Measurements from ENCODE around the gene NPB.
A peak's percentile ranks its signal among the peaks of the same experiment; 100 is the strongest.

NPB gene

DNA sequence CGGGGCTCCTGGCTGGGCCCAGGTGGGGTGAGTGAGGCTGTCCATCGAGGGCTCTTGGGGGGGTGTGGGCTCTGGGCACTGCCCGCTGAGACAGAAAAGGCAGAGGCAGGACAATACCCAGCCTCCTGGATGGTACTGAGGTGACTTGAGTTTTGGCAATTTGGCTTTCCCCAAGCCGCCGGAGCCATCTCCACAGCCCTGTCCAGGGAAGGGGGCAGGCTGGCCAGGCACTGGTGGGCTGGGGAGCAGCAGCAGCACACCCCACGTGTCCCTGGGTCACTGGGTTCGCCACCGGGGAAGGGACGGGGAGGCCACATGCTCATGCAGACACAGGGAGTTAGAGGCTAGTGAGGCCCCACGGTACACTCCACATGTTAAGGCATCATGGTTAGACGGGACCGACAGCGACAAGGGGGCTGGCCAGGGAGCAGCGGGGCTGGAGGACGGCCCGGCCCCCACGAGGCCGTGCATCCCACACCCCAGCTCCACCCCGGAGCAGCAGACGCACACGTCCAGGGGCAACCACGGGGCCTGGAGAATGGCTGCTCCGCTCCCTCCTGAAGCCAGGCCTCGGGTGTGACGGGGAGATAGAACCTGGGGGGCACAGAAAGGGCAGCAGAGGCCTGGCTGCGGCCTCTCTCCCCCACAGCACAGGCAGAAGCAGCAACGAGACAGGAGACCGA is 33.9 kb upstream of the NPB start (continued):
- no peak for TF ChIP-seq SP2 (tag by site-specific recombination; IDR thresholded peaks at IDR 0.05)
- no peak for TF ChIP-seq ZFP3 (tag by site-specific recombination; IDR thresholded peaks at IDR 0.05; ENCODE audit: low read depth)
- TF ChIP-seq ZNF138 (tag by site-specific recombination; IDR thresholded peaks at IDR 0.05; ENCODE audit: borderline replicate concordance): no peak
- TF ChIP-seq ZSCAN18 (tag by site-specific recombination; IDR thresholded peaks at IDR 0.05): no peak
- TF ChIP-seq ZNF341 (tag by site-specific recombination; IDR thresholded peaks at IDR 0.05; ENCODE audit: low read depth): no peak
- TF ChIP-seq ZSCAN30 (tag by site-specific recombination; IDR thresholded peaks at IDR 0.05): peak; percentile 31
- no peak; the same call in 1 of the 2 replicates for TF ChIP-seq ZNF146 (tag by site-specific recombination; IDR thresholded peaks at IDR 0.05)
- no peak for TF ChIP-seq ZBTB17 (tag by site-specific recombination; IDR thresholded peaks at IDR 0.05)
- peak; percentile 75 for TF ChIP-seq ZFHX2 (tag by site-specific recombination; conservative IDR thresholded peaks at IDR 0.05)
- TF ChIP-seq ZNF169 (tag by site-specific recombination; IDR thresholded peaks at IDR 0.05): no peak
- TF ChIP-seq ZNF266 (tag by site-specific recombination; IDR thresholded peaks at IDR 0.05; ENCODE audit: low read depth): no peak
- 0 out of 2 replicates have a peak, but pooled peaks have one; percentile 7 for TF ChIP-seq ZBTB6 (tag by site-specific recombination; IDR thresholded peaks at IDR 0.05)
- TF ChIP-seq OVOL3 (tag by site-specific recombination; IDR thresholded peaks at IDR 0.05): no peak; the same call in 1 of the 2 replicates
- no peak for TF ChIP-seq GLI2 (tag by site-specific recombination; IDR thresholded peaks at IDR 0.05; ENCODE audit: borderline replicate concordance, low read depth)
- 0 out of 2 replicates have a peak, but pooled peaks have one; percentile 35 for TF ChIP-seq ZNF2 (tag by site-specific recombination; IDR thresholded peaks at IDR 0.05)
- no peak for TF ChIP-seq ZNF202 (tag by site-specific recombination; IDR thresholded peaks at IDR 0.05; ENCODE audit: borderline replicate concordance)
- TF ChIP-seq, protein P1, sequence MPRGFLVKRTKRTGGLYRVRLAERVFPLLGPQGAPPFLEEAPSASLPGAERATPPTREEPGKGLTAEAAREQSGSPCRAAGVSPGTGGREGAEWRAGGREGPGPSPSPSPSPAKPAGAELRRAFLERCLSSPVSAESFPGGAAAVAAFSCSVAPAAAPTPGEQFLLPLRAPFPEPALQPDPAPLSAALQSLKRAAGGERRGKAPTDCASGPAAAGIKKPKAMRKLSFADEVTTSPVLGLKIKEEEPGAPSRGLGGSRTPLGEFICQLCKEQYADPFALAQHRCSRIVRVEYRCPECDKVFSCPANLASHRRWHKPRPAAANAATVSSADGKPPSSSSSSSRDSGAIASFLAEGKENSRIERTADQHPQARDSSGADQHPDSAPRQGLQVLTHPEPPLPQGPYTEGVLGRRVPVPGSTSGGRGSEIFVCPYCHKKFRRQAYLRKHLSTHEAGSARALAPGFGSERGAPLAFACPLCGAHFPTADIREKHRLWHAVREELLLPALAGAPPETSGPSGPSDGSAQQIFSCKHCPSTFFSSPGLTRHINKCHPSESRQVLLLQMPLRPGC (tag by site-specific recombination; IDR thresholded peaks at IDR 0.05): peak; percentile 31; the same call in 1 of the 2 replicates
- no peak for TF ChIP-seq ZFP69B (tag by site-specific recombination; IDR thresholded peaks at IDR 0.05)
- no peak for TF ChIP-seq TSHZ1 (tag by site-specific recombination; IDR thresholded peaks at IDR 0.05; ENCODE audit: borderline replicate concordance)
- TF ChIP-seq ZNF48 (tag by site-specific recombination; IDR thresholded peaks at IDR 0.05): no peak
- TF ChIP-seq, protein P2, sequence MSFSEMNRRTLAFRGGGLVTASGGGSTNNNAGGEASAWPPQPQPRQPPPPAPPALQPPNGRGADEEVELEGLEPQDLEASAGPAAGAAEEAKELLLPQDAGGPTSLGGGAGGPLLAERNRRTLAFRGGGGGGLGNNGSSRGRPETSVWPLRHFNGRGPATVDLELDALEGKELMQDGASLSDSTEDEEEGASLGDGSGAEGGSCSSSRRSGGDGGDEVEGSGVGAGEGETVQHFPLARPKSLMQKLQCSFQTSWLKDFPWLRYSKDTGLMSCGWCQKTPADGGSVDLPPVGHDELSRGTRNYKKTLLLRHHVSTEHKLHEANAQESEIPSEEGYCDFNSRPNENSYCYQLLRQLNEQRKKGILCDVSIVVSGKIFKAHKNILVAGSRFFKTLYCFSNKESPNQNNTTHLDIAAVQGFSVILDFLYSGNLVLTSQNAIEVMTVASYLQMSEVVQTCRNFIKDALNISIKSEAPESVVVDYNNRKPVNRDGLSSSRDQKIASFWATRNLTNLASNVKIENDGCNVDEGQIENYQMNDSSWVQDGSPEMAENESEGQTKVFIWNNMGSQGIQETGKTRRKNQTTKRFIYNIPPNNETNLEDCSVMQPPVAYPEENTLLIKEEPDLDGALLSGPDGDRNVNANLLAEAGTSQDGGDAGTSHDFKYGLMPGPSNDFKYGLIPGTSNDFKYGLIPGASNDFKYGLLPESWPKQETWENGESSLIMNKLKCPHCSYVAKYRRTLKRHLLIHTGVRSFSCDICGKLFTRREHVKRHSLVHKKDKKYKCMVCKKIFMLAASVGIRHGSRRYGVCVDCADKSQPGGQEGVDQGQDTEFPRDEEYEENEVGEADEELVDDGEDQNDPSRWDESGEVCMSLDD (tag by site-specific recombination; IDR thresholded peaks at IDR 0.05): peak; percentile 62
- TF ChIP-seq SALL2 (tag by site-specific recombination; IDR thresholded peaks at IDR 0.05; ENCODE audit: borderline replicate concordance): no peak
- no peak for TF ChIP-seq ZFP41 (tag by site-specific recombination; IDR thresholded peaks at IDR 0.05; ENCODE audit: borderline replicate concordance)
- TF ChIP-seq PRDM6 (tag by site-specific recombination; IDR thresholded peaks at IDR 0.05): no peak
- peak; percentile 34; the same call in 1 of the 2 replicates for TF ChIP-seq MZF1 (tag by site-specific recombination; IDR thresholded peaks at IDR 0.05; ENCODE audit: borderline replicate concordance)
- TF ChIP-seq ZNF239 (tag by site-specific recombination; IDR thresholded peaks at IDR 0.05): 0 out of 2 replicates have a peak, but pooled peaks have one; percentile 39
- TF ChIP-seq EGR2 (tag by site-specific recombination; IDR thresholded peaks at IDR 0.05; ENCODE audit: low read depth): peak; percentile 52; the same call in 1 of the 2 replicates
